Endometrial microvascular endothelial cells (primary cell): ENCODE results near the gene PPP1R14B. TPM values are rescaled to one million over a fixed set of nuclear protein-coding genes. Genes with fewer than 3 reads are reported as not detected.

Source experiments
- in situ Hi-C: cut with HindIII; loops from 2 replicates; pipeline ENCODE4 v1.10.0; 2017; ENCODE audit warnings: low sequenced_read_pairs, low pct_unique_long_range_greater_than_20kb; ENCODE audit errors: inconsistent ontology term
- total RNA-seq: library from RNA; depleted of rRNA; stranded (reverse); fragments of >200 nt; gene quantifications from one replicate; pipeline ENCODE4 v1.2.3, GENCODE V29; 2015; ENCODE audit errors: inconsistent ontology term

The PPP1R14B gene
- total RNA-seq, 1 donor from 2014 or later, result 283 TPM

GRCh38 chr11:64238076-64238475 is 8.7 kb downstream of the PPP1R14B start:
- in situ Hi-C loops, result no loop called here

GRCh38 chr11:64237484-64237951 is 9.2 kb downstream of the PPP1R14B start:
- in situ Hi-C loops, result no loop called here

GRCh38 chr11:64235437-64236161 is 11.1 kb downstream of the PPP1R14B start:
- in situ Hi-C loops, result no loop called here

- in situ Hi-C loops, result no loop called here
Measured at GRCh38 chr11:64234647-64235379, 11.9 kb downstream of the PPP1R14B start.

DNA sequence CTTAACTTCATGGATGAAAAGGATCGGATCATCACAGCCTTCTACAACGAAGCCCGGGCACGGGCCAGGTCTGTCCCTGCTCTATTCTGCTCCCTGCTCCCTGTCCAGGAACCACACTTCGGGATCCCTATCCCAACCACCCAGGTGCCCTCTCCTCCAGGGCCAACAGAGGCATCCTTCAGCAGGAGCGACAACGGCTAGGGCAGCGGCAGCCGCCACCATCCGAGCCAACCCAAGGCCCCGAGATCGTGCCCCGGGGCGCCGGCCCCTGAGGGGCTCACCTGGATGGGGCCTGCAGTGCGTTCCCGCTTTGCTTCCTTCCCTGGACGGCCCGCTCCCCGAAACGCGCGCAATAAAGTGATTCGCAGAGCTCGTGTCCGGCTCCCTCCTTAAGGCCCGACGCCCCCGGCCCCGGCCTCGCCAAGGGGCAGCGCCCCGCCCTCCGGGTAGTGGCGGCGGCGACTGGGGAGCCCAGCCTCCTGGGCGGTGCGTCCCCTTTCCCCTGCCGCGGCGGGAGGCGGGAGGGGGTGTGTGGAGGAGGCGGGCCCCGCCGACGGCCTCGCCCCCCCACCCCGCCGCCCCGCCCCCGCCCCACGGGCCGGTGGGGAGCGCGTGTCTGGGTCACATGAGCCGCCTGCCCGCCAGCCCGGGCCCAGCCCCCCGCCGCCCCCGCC is 12.7 kb downstream of the PPP1R14B start, which contains the start of gene VEGFB:
VEGFB (plus strand) TSS at position 672 of the 674 bp plus-strand sequence. CDS start 250 bp downstream, outside the sequence.
- in situ Hi-C loops, result no loop called here

DNA sequence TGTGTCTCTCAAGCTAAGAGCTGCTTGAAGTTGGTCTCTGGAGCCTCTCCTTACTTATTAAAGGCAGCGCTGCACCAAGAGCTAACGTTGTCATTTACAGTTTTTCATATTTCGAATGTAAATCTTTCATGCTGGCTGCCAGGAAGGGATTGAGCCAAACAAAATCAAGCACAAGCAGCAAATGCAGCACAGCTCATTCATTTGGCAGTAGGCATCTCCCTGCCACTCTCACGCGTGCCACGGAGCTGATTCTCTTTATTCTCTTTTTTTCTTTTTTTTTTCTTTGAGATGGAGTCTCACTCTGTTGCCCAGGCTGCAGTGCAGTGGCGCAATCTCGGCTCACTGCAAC is 13.8 kb downstream of the PPP1R14B start:
- in situ Hi-C loops, result no loop called here

- in situ Hi-C loops, result no loop called here
Measured at GRCh38 chr11:64232182-64232966, 14.4 kb downstream of the PPP1R14B start.

- in situ Hi-C loops, result no loop called here
Measured at GRCh38 chr11:64231546-64231945, 15.2 kb downstream of the PPP1R14B start.

- in situ Hi-C loops, result no loop called here
Measured at GRCh38 chr11:64230985-64231365, 15.8 kb downstream of the PPP1R14B start.

- in situ Hi-C loops, result no loop called here
Measured at GRCh38 chr11:64230171-64230984, 16.4 kb downstream of the PPP1R14B start, which contains the start of gene DNAJC4. DNAJC4 (plus strand) TSS chr11:64230548; CDS start chr11:64230855, 307 bp downstream.

DNA sequence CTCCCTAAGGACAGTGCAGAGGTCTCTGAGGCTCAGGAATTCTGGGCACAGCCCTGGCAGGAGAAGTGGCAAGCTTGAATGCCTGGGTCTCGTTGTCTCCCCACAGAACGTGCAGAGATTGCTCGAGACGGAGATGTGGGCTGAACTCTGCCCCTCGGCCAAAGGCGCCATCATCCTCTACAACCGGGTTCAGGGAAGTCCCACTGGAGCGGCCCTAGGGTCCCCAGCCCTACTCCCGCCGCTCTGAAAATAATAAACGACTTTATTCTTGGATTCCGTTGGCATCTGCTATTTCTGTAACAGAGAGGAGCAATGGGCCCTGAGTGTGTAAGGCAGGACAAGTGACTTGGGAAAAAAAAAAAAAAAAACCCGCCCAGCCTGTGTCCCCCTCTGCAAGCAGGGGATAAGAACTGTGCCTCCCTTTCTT is 17.0 kb downstream of the PPP1R14B start:
- in situ Hi-C loops, result no loop called here

GRCh38 chr11:64229090-64229743 is 17.5 kb downstream of the PPP1R14B start:
- in situ Hi-C loops, result no loop called here

- in situ Hi-C loops, result no loop called here
Measured at GRCh38 chr11:64227405-64227956, 19.3 kb downstream of the PPP1R14B start.

GRCh38 chr11:64226507-64227051 is 20.2 kb downstream of the PPP1R14B start:
- in situ Hi-C loops, result no loop called here

DNA sequence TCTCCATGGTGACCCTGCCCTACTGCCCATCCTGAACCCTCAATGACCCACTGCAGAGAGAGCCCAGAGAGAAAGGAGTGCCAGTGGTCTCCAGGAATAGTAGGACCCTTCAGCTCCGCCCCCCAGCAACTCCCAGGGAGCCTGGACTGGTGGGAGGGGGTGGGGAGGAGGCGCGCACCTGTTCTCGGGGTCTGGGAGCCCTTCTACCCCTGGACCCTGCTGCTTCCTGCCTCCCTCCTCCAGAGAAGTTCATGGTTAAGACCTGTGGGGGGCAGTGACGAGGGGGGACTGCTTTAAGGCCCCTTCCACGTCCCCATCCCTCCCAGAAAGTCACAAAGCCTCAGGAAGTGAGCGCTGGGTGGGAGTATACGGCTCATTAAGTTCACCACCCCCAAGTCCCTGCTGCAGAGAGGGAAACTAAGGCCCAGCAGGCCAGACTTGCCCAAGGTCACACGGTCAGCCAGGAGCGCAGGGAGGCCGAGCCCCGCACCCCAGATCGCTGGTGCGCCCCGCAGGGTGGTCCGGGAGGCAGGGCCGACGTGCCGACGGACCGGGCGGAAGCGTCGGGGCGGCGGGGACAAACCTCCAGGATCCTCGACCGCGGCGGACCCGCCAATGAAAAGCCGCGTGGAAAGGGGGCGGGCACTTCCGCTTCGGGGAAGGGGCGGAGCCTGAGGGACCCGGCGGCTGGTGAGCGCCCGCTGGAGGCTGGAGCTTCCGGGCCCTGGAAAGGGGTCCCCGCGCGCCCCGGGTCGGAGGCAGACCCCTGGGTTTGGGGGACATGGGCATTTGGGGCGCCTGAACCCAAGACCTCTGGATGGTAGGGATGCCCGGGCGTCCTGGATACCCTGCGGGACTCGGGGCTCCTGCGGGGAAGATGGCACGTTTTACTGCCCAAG is 20.9 kb downstream of the PPP1R14B start, which contains the start of the genes NUDT22 and TRPT1:
NUDT22 (plus strand) TSS at position 667 of the 899 bp plus-strand sequence. CDS start 379 bp downstream, outside the sequence.
TRPT1 (minus strand) TSS at position 579 of the 899 bp plus-strand sequence; CDS start at position 253, 326 bp downstream.
- in situ Hi-C loops, result no loop called here
